ENCODE results near the gene BLOC1S4.

DNA sequence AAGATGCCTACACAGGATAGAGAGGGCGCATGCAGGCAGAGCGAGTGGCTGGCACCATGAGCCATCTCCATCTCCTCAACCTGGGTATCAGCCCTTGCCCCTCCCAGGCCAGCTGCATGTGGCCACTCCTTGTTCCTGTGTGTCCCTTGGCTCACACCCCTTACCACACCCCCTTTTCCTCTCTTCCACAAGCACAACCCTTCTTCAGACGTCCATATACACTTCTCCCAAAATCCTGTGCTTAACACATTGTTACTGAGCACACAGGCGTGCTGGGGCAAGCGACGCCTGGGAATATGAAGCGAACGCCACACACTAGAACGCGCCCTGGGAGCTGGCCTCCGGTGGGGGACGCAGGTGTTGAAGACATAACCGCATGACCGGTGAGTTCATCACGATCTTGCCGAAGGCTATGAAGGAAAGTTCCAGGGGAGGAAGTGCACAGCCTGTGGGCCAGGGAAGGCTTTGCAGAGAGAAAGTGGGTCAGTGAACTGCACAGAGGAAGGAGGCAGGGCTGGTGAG, 47.4 kb downstream of the BLOC1S4 start:
- TF ChIP-seq, protein P1, sequence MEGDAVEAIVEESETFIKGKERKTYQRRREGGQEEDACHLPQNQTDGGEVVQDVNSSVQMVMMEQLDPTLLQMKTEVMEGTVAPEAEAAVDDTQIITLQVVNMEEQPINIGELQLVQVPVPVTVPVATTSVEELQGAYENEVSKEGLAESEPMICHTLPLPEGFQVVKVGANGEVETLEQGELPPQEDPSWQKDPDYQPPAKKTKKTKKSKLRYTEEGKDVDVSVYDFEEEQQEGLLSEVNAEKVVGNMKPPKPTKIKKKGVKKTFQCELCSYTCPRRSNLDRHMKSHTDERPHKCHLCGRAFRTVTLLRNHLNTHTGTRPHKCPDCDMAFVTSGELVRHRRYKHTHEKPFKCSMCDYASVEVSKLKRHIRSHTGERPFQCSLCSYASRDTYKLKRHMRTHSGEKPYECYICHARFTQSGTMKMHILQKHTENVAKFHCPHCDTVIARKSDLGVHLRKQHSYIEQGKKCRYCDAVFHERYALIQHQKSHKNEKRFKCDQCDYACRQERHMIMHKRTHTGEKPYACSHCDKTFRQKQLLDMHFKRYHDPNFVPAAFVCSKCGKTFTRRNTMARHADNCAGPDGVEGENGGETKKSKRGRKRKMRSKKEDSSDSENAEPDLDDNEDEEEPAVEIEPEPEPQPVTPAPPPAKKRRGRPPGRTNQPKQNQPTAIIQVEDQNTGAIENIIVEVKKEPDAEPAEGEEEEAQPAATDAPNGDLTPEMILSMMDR (IDR thresholded peaks at IDR 0.05), result no peak
- TF ChIP-seq POLR2A (IDR thresholded peaks at IDR 0.05), result no peak
